Mesenchymal stem cell (in vitro differentiated cells and primary cell): ENCODE results near the gene EPG5.
"Not testable (repeated sequence)": the region's sequence is repeated elsewhere in the genome, so short reads cannot be mapped to it uniquely, and the experiment has no call there.

ENCODE experiments used
- DNase-seq: peaks from one replicate; pipeline ENCODE4 v3.0.0-alpha.2; 2013
- H2AFZ ChIP-seq: one replicate; pipeline ENCODE4 v1.6.1; 2013; ENCODE audit warnings: low read depth, mild to moderate bottlenecking, control low read depth, inconsistent platforms, low read length, moderate library complexity
- H2AK5ac ChIP-seq: 2 replicates; pipeline ENCODE4 v1.6.1; 2013; ENCODE audit warnings: low read length, moderate library complexity, mild to moderate bottlenecking, inconsistent platforms; ENCODE audit not compliant: severe bottlenecking
- H2BK120ac ChIP-seq: one replicate; pipeline ENCODE4 v1.6.1; 2013; ENCODE audit warnings: low read depth, mild to moderate bottlenecking, inconsistent platforms, low read length, moderate library complexity
- H2BK12ac ChIP-seq, 2 experiments: one replicate each; pipeline ENCODE4 v1.6.1; 2013; ENCODE audit warnings: inconsistent platforms in 2 of 2, low read length in 2 of 2, mild to moderate bottlenecking in 2 of 2, moderate library complexity in 2 of 2, control low read depth in 1 of 2
- H2BK15ac ChIP-seq: one replicate; pipeline ENCODE4 v1.6.1; 2013; ENCODE audit warnings: mild to moderate bottlenecking, low read depth, inconsistent platforms; ENCODE audit not compliant: poor library complexity, severe bottlenecking
- H2BK5ac ChIP-seq: 2 replicates; pipeline ENCODE4 v1.6.1; 2013; ENCODE audit warnings: low read depth, mild to moderate bottlenecking, low read length, control low read depth, inconsistent platforms; ENCODE audit not compliant: poor library complexity, severe bottlenecking
- H3K14ac ChIP-seq, 2 experiments: one replicate each; pipeline ENCODE4 v1.6.1; 2013; ENCODE audit warnings: inconsistent platforms in 2 of 2, low read length in 2 of 2, control low read depth in 1 of 2, mild to moderate bottlenecking in 1 of 2, moderate library complexity in 1 of 2
- H3K18ac ChIP-seq, 2 experiments: one replicate each; pipeline ENCODE4 v1.6.1; 2013; ENCODE audit warnings: inconsistent platforms in 2 of 2, low read length in 2 of 2, control low read depth in 1 of 2, low read depth in 1 of 2, mild to moderate bottlenecking in 1 of 2
- H3K23ac ChIP-seq, 2 experiments: one replicate each; pipeline ENCODE4 v1.6.1; 2013; ENCODE audit warnings: inconsistent platforms in 2 of 2, low read length in 2 of 2, mild to moderate bottlenecking in 2 of 2, moderate library complexity in 2 of 2, control low read depth in 1 of 2
- H3K27ac ChIP-seq: 2 replicates; pipeline ENCODE4 v1.5.1; 2013; ENCODE audit warnings: mild to moderate bottlenecking, moderate library complexity, low read length, control low read depth, inconsistent platforms; ENCODE audit not compliant: poor library complexity, severe bottlenecking
- H3K27me3 ChIP-seq, 2 experiments: 2 replicates each; pipeline versions ENCODE4 v1.6.1 to v1.7.0; 2013; ENCODE audit warnings: low read length in 2 of 2, mild to moderate bottlenecking in 2 of 2, moderate library complexity in 2 of 2, control low read depth in 1 of 2, inconsistent platforms in 1 of 2; ENCODE audit not compliant: control insufficient read depth in 1 of 2, insufficient read depth in 1 of 2
- H3K36me3 ChIP-seq, 2 experiments: 2 replicates each; pipeline versions ENCODE4 v1.6.1 to v1.7.0; 2013; ENCODE audit warnings: low read length in 2 of 2, control low read depth in 1 of 2, inconsistent platforms in 1 of 2, low read depth in 1 of 2, mild to moderate bottlenecking in 1 of 2; ENCODE audit not compliant: insufficient read depth in 2 of 2, control insufficient read depth in 1 of 2
- H3K4ac ChIP-seq, 2 experiments: one replicate each; pipeline ENCODE4 v1.6.1; 2013; ENCODE audit warnings: inconsistent platforms in 2 of 2, low read length in 2 of 2, mild to moderate bottlenecking in 2 of 2, moderate library complexity in 2 of 2, control low read depth in 1 of 2, low read depth in 1 of 2
- H3K4me1 ChIP-seq: 2 replicates; pipeline ENCODE4 v1.6.1; 2013; ENCODE audit warnings: low read depth, low read length, control low read depth; ENCODE audit not compliant: control insufficient read depth, insufficient read depth
- H3K4me2 ChIP-seq: 2 replicates; pipeline ENCODE4 v1.6.1; 2013; ENCODE audit warnings: low read length, mild to moderate bottlenecking, inconsistent platforms; ENCODE audit not compliant: poor library complexity, severe bottlenecking
- H3K4me3 ChIP-seq, 2 experiments: 2 replicates each; pipeline versions ENCODE4 v1.5.1 to v1.7.0; 2013; ENCODE audit warnings: low read length in 2 of 2, mild to moderate bottlenecking in 2 of 2, control low read depth in 1 of 2, low read depth in 1 of 2; ENCODE audit not compliant: insufficient read depth in 1 of 2
- H3K79me1 ChIP-seq: replicated peaks from 2 replicates; pipeline ENCODE4 v1.6.1; 2013; ENCODE audit warnings: mild to moderate bottlenecking, control low read depth, low read length, inconsistent platforms; ENCODE audit not compliant: poor library complexity, severe bottlenecking
- H3K9ac ChIP-seq: 2 replicates; pipeline ENCODE4 v1.7.0; 2013; ENCODE audit warnings: mild to moderate bottlenecking, low read length, moderate library complexity
- H3K9me3 ChIP-seq: 2 replicates; pipeline ENCODE4 v1.7.0; 2013; ENCODE audit warnings: mild to moderate bottlenecking, low read length; ENCODE audit not compliant: control insufficient read depth
- H4K8ac ChIP-seq: one replicate; pipeline ENCODE4 v1.6.1; 2013; ENCODE audit warnings: inconsistent platforms, mild to moderate bottlenecking, low read length, moderate library complexity
- H4K91ac ChIP-seq: one replicate; pipeline ENCODE4 v1.6.1; 2013; ENCODE audit warnings: mild to moderate bottlenecking, low read length, inconsistent platforms
- WGBS: methylation state at CpG from one replicate; pipeline ENCODE4 v1.1.7; 2013; ENCODE audit warnings: mixed read lengths; 5-methylcytosine and 5-hydroxymethylcytosine counted together

Gene EPG5

GRCh38 chr18:45828917-45829811 is 138.0 kb downstream of the EPG5 start:
- no peak overlapping the region for H2AFZ ChIP-seq
- H3K14ac ChIP-seq: no peak overlapping the region
- peak overlapping the region; percentile 49 for H2BK5ac ChIP-seq
- no peak for DNase-seq
- peak overlapping the region; percentile 97 for H2AK5ac ChIP-seq
- H3K4ac ChIP-seq: peak overlapping the region; percentile 57 to 64
- H3K18ac ChIP-seq: peak overlapping the region; percentile 65 to 85
- H3K27ac ChIP-seq: peak overlapping the region; percentile 85
- H3K9me3 ChIP-seq: no peaks in the 10 kb centered on the region
- H3K23ac ChIP-seq: peak overlapping the region in 1 of 2 experiments; percentile 10
- peaks cover 57% of the 10 kb centered on the region for H3K4me1 ChIP-seq
- peak overlapping the region in 1 of 2 experiments; percentile 34 for H3K4me3 ChIP-seq
- peak overlapping the region; percentile 80 for H4K8ac ChIP-seq
- 34% methylated on average over 9 of the region's 9 CpGs for WGBS
- H3K4me2 ChIP-seq: no peak overlapping the region
- H3K79me1 ChIP-seq: peaks cover 12% of the 10 kb centered on the region
- no peaks in the 10 kb centered on the region for H3K27me3 ChIP-seq
- peak overlapping the region; percentile 62 for H2BK15ac ChIP-seq
- peak overlapping the region; percentile 82 for H3K9ac ChIP-seq
- H3K36me3 ChIP-seq: peaks cover 0 to 2% of the 10 kb centered on the region in 2 experiments
- H4K91ac ChIP-seq: peak overlapping the region; percentile 81
- peak overlapping the region; percentile 0 to 91 for H2BK12ac ChIP-seq
- no peak overlapping the region for H2BK120ac ChIP-seq

GRCh38 chr18:45826716-45827115 is 140.4 kb downstream of the EPG5 start:
- 85% methylated on average over 4 of the region's 4 CpGs for WGBS

GRCh38 chr18:45826084-45826483 is 141.0 kb downstream of the EPG5 start:
- peak overlapping the region; percentile 88 for H2BK120ac ChIP-seq
- no peak overlapping the region for H2BK15ac ChIP-seq
- H3K4ac ChIP-seq: peak overlapping the region in 1 of 2 experiments; percentile 93
- no peak for DNase-seq
- H3K14ac ChIP-seq: peak overlapping the region in 1 of 2 experiments; percentile 61
- no peaks in the 10 kb centered on the region for H3K36me3 ChIP-seq
- H2AK5ac ChIP-seq: peak overlapping the region; percentile 87
- no peaks in the 10 kb centered on the region for H3K27me3 ChIP-seq
- peak overlapping the region; percentile 76 for H2BK5ac ChIP-seq
- H4K91ac ChIP-seq: peak overlapping the region; percentile 83
- H2BK12ac ChIP-seq: peak overlapping the region; percentile 71 to 80
- peak overlapping the region; percentile 39 for H3K4me2 ChIP-seq
- WGBS: 90% methylated on average over 4 of the region's 4 CpGs
- no peak overlapping the region for H3K4me3 ChIP-seq
- H2AFZ ChIP-seq: no peak overlapping the region
- peak overlapping the region; percentile 66 to 84 for H3K18ac ChIP-seq
- peaks cover 48% of the 10 kb centered on the region for H3K4me1 ChIP-seq
- peak overlapping the region; percentile 95 for H3K27ac ChIP-seq
- H3K9ac ChIP-seq: no peak overlapping the region
- no peak overlapping the region for H4K8ac ChIP-seq
- H3K23ac ChIP-seq: no peak overlapping the region
- H3K9me3 ChIP-seq: peaks cover 4% of the 10 kb centered on the region
- peaks cover 10% of the 10 kb centered on the region for H3K79me1 ChIP-seq

More at GRCh38 chr18:45826716-45827115, 140.4 kb downstream of the EPG5 start:
- H3K4me3 ChIP-seq: peak overlapping the region in 1 of 2 experiments; percentile 15
- peak overlapping the region; percentile 86 for H4K8ac ChIP-seq
- peak overlapping the region in 1 of 2 experiments; percentile 84 for H3K18ac ChIP-seq
- peak overlapping the region in 1 of 2 experiments; percentile 54 for H3K4ac ChIP-seq
- peak overlapping the region; percentile 6 for H3K9ac ChIP-seq
- not testable (repeated sequence) for H3K23ac ChIP-seq, H2BK120ac ChIP-seq, H3K9me3 ChIP-seq, H2AFZ ChIP-seq, DNase-seq, H3K27me3 ChIP-seq, H3K36me3 ChIP-seq, H3K14ac ChIP-seq, H3K4me2 ChIP-seq, H2BK5ac ChIP-seq, H3K79me1 ChIP-seq
- peak overlapping the region; percentile 71 to 89 for H2BK12ac ChIP-seq
- peak overlapping the region; percentile 63 for H2BK15ac ChIP-seq
- H2AK5ac ChIP-seq: peak overlapping the region; percentile 93
- H4K91ac ChIP-seq: peak overlapping the region; percentile 19
- H3K4me1 ChIP-seq: peaks cover 48% of the 10 kb centered on the region
- peak overlapping the region; percentile 95 for H3K27ac ChIP-seq
